GM12878 (cell line): ENCODE data around the gene TTYH1.

Experiments
- BRCA1 ChIP-seq: IDR thresholded peaks from 2 replicates; pipeline ENCODE4 v1.6.1; 2011; ENCODE audit warnings: low read depth, low read length, improper control_type of control experiment
- CBX5 ChIP-seq: sonication (generic); IDR thresholded peaks from 2 replicates; pipeline ENCODE4 v1.6.1; 2016; ENCODE audit warnings: low read depth, moderate library complexity, mild to moderate bottlenecking, inconsistent platforms
- CHD2 ChIP-seq: IDR thresholded peaks from 2 replicates; pipeline ENCODE4 v1.6.1; 2011; ENCODE audit warnings: low read depth, low read length, improper control_type of control experiment, borderline replicate concordance
- CTCF ChIP-seq, 3 experiments: IDR thresholded peaks in 2 of 3; conservative IDR thresholded peaks in 1 of 3; 2 replicates each; pipeline ENCODE4 v1.5.1; 2011; ENCODE audit warnings: low read depth in 3 of 3, low read length in 3 of 3, mild to moderate bottlenecking in 3 of 3, control low read depth in 2 of 3, moderate library complexity in 2 of 3, inconsistent platforms in 1 of 3, mixed read lengths in 1 of 3; ENCODE audit not compliant: control insufficient read depth in 2 of 3, insufficient read depth in 1 of 3; ENCODE audit errors: extremely low read depth in 1 of 3
- FOXK2 ChIP-seq: fragments of 450-650 bp; IDR thresholded peaks from 2 replicates; pipeline ENCODE4 v1.6.1; 2017; ENCODE audit warnings: mild to moderate bottlenecking, moderate library complexity
- JUND ChIP-seq: IDR thresholded peaks from 2 replicates; pipeline ENCODE4 v1.6.1; 2012; ENCODE audit warnings: low read depth, mild to moderate bottlenecking, low read length, improper control_type of control experiment, moderate library complexity
- MEF2A ChIP-seq: IDR thresholded peaks from 2 replicates; pipeline ENCODE4 v1.6.1; 2011; ENCODE audit warnings: low read depth, mild to moderate bottlenecking, low read length, moderate library complexity; ENCODE audit not compliant: insufficient read depth
- MYB ChIP-seq: fragments of 150-350 bp; IDR thresholded peaks from 2 replicates; pipeline ENCODE4 v1.6.1; 2014; ENCODE audit warnings: mild to moderate bottlenecking, low read depth, low read length, borderline replicate concordance
- PKNOX1 ChIP-seq: fragments of 450-650 bp; IDR thresholded peaks from 2 replicates; pipeline ENCODE4 v1.6.1; 2016; ENCODE audit warnings: mild to moderate bottlenecking
- RAD21 ChIP-seq: IDR thresholded peaks from 2 replicates; pipeline ENCODE4 v1.6.1; 2011; ENCODE audit warnings: mild to moderate bottlenecking, low read depth, low read length, moderate library complexity; ENCODE audit not compliant: insufficient read depth
- SUPT20H ChIP-seq: IDR thresholded peaks from 2 replicates; pipeline ENCODE4 v1.6.1; 2011; ENCODE audit warnings: low read depth, mild to moderate bottlenecking, low read length, moderate library complexity, borderline replicate concordance; ENCODE audit not compliant: control insufficient read depth

GRCh38 chr19:54424660-54425381 lies 9.6 kb downstream of the TTYH1 start:
- TF ChIP-seq FOXK2 (no peak), CTCF (IDR thresholded peaks at IDR 0.05 in 2 of 3, conservative IDR thresholded peaks at IDR 0.05 in 1 of 3; ENCODE audit: control insufficient read depth in 2 of 3, extremely low read depth in 1 of 3, insufficient read depth in 1 of 3, low read depth in 3 of 3, low read length in 3 of 3) (no peak), MYB (no peak), SUPT20H (no peak), PKNOX1 (no peak), JUND (no peak), CHD2 (no peak), MEF2A (no peak), CBX5 (no peak), RAD21 (no peak), BRCA1 (no peak)
